GM21717 (cell line): ENCODE data around the gene GRN.
"Not testable (repeated sequence)": the region's sequence is repeated elsewhere in the genome, so short reads cannot be mapped to it uniquely, and the experiment has no call there.

Source experiments
- ATAC-seq: cut with Tn5 transposase; IDR thresholded peaks from one replicate; pipeline ENCODE4 v1.9.1; 2021; ENCODE audit warnings: mild to moderate bottlenecking, moderate library complexity; ENCODE audit not compliant: unreplicated experiment

The GRN gene

GRCh38 chr17:44359458-44360143 lies 14.5 kb downstream of the GRN start:
- no peak for ATAC-seq

GRCh38 chr17:44360144-44360533 lies 15.0 kb downstream of the GRN start:
- no peak for ATAC-seq

GRCh38 chr17:44360826-44361225 lies 15.7 kb downstream of the GRN start:
- ATAC-seq: no peak

GRCh38 chr17:44361292-44362260 lies 16.5 kb downstream of the GRN start:
- no peak for ATAC-seq

GRCh38 chr17:44362459-44362948 lies 17.4 kb downstream of the GRN start:
- ATAC-seq: no peak

- ATAC-seq: no peak
Measured at GRCh38 chr17:44362949-44363612, 18.0 kb downstream of the GRN start.

- ATAC-seq: no peak
Measured at GRCh38 chr17:44363613-44364159, 18.6 kb downstream of the GRN start, which contains the start of gene FAM171A2. Gene FAM171A2, minus strand, starts transcription at chr17:44363853. Its CDS starts 139 bp downstream, at chr17:44363714.

- ATAC-seq: not testable (repeated sequence)
Measured at GRCh38 chr17:44365051-44365450, 19.9 kb downstream of the GRN start.

GRCh38 chr17:44367231-44367979 lies 22.3 kb downstream of the GRN start:
- ATAC-seq: no peak

GRCh38 chr17:44368391-44369243 lies 23.5 kb downstream of the GRN start:
- ATAC-seq: not testable (repeated sequence)

- ATAC-seq: not testable (repeated sequence)
Measured at GRCh38 chr17:44369414-44370023, 24.4 kb downstream of the GRN start.

GRCh38 chr17:44372036-44372435 lies 26.9 kb downstream of the GRN start:
- ATAC-seq: no peak

GRCh38 chr17:44374306-44375195 lies 29.4 kb downstream of the GRN start:
- ATAC-seq: no peak

GRCh38 chr17:44375196-44376017 lies 30.3 kb downstream of the GRN start:
- no peak for ATAC-seq

- no peak for ATAC-seq
Measured at GRCh38 chr17:44376124-44376523, 31.0 kb downstream of the GRN start.

- no peak for ATAC-seq
Measured at GRCh38 chr17:44376779-44377178, 31.7 kb downstream of the GRN start.

GRCh38 chr17:44378171-44378705 lies 33.1 kb downstream of the GRN start:
- ATAC-seq: no peak
